ENCODE measurements around the gene MGA. TPM values are rescaled to one million over a fixed set of nuclear protein-coding genes. Genes with fewer than 3 reads are reported as not detected.

Gene MGA
- total and polyA plus RNA-seq, 4 donors, result 2.7 to 86.2 (median 14.1) TPM

- Histone ChIP-seq H3K36me3 (ENCODE audit: control insufficient read depth in 4 of 4, insufficient read depth in 4 of 4, low read length in 4 of 4) (peaks cover 0 to 14% (median 3%) of the 10 kb centered on the region in 4 donors), H3K9ac (ENCODE audit: insufficient read depth in 1 of 2, low read length in 2 of 2) (no peak overlapping the region), H3K27ac (ENCODE audit: low read depth in 1 of 2, low read length in 1 of 2) (no peak overlapping the region), H3K9me3 (ENCODE audit: control insufficient read depth in 4 of 4, insufficient read depth in 3 of 4, low read length in 3 of 4) (no peaks in the 10 kb centered on the region), H3K4me3 (no peak overlapping the region), H3K4me1 (ENCODE audit: control insufficient read depth in 5 of 5, insufficient read depth in 5 of 5, low read length in 5 of 5) (peaks cover 0 to 8% (median 2%) of the 10 kb centered on the region in 5 donors), H3K27me3 (ENCODE audit: control insufficient read depth in 3 of 3, insufficient read depth in 3 of 3, low read length in 2 of 3) (no peaks in the 10 kb centered on the region)
- WGBS, 2 donors, result 16 to 35% methylated on average over 8 of the region's 8 CpGs
- DNase-seq, result peak in 2 of 3 donors; percentile 65 to 77
- peak; percentile 41 for ATAC-seq (ENCODE audit: insufficient read depth, low FRiP score)
- TF ChIP-seq CTCF (IDR thresholded peaks at IDR 0.05; ENCODE audit: control extremely low read depth, extremely low read depth), result no peak
Observed at GRCh38 chr15:41695750-41696436, 35.7 kb downstream of the MGA start.

GRCh38 chr15:41698779-41699178 lies 38.6 kb downstream of the MGA start:
- Histone ChIP-seq H3K27me3 (ENCODE audit: control insufficient read depth in 3 of 3, insufficient read depth in 3 of 3, low read length in 2 of 3) (no peaks in the 10 kb centered on the region), H3K27ac (ENCODE audit: low read depth in 1 of 2, low read length in 1 of 2) (no peak overlapping the region), H3K9me3 (ENCODE audit: control insufficient read depth in 4 of 4, insufficient read depth in 3 of 4, low read length in 3 of 4) (no peaks in the 10 kb centered on the region), H3K36me3 (ENCODE audit: control insufficient read depth in 4 of 4, insufficient read depth in 4 of 4, low read length in 4 of 4) (peaks cover 0 to 16% (median 4%) of the 10 kb centered on the region in 4 donors), H3K4me1 (ENCODE audit: control insufficient read depth in 5 of 5, insufficient read depth in 5 of 5, low read length in 5 of 5) (peaks cover 0 to 8% (median 0%) of the 10 kb centered on the region in 5 donors), H3K9ac (ENCODE audit: insufficient read depth in 1 of 2, low read length in 2 of 2) (no peak overlapping the region), H3K4me3 (no peak overlapping the region)
- ATAC-seq (ENCODE audit: insufficient read depth, low FRiP score) (no peak), DNase-seq (no peak)
- TF ChIP-seq CTCF (IDR thresholded peaks at IDR 0.05; ENCODE audit: control extremely low read depth, extremely low read depth), result no peak
- WGBS, 2 donors, result 96 to 97% methylated on average over 2 of the region's 2 CpGs

GRCh38 chr15:41703120-41703519 lies 42.9 kb downstream of the MGA start:
- Histone ChIP-seq H3K4me1 (ENCODE audit: control insufficient read depth in 5 of 5, insufficient read depth in 5 of 5, low read length in 5 of 5) (peaks cover 0 to 7% (median 0%) of the 10 kb centered on the region in 5 donors), H3K9me3 (ENCODE audit: control insufficient read depth in 4 of 4, insufficient read depth in 3 of 4, low read length in 3 of 4) (no peaks in the 10 kb centered on the region), H3K36me3 (ENCODE audit: control insufficient read depth in 4 of 4, insufficient read depth in 4 of 4, low read length in 4 of 4) (peaks cover 0 to 17% (median 2%) of the 10 kb centered on the region in 4 donors), H3K4me3 (no peak overlapping the region), H3K27ac (ENCODE audit: low read depth in 1 of 2, low read length in 1 of 2) (no peak overlapping the region), H3K27me3 (ENCODE audit: control insufficient read depth in 3 of 3, insufficient read depth in 3 of 3, low read length in 2 of 3) (no peaks in the 10 kb centered on the region), H3K9ac (ENCODE audit: insufficient read depth in 1 of 2, low read length in 2 of 2) (no peak overlapping the region)
- no peak for DNase-seq
- ATAC-seq (ENCODE audit: insufficient read depth, low FRiP score), result no peak
- no peak for TF ChIP-seq CTCF (IDR thresholded peaks at IDR 0.05; ENCODE audit: control extremely low read depth, extremely low read depth)

Data from lung (tissue), 12 donors.